Adrenal gland (tissue), 12 donors: ENCODE measurements around the gene PCSK6. TPM values are rescaled to one million over a fixed set of nuclear protein-coding genes. Genes with fewer than 3 reads are reported as not detected.

ENCODE experiments used
- DNase-seq, 7 donors: peaks; one replicate each; pipeline ENCODE4 v3.0.0-alpha.2; 2019 to 2020
- H3K27ac ChIP-seq, 5 donors: fragments of 200-600 bp; sonication (generic) in 4 of 5; 1 replicate in 3 of 5; 2 replicates in 2 of 5; pipeline versions ENCODE4 v1.5.1 to v1.8.0; 2016 to 2020; ENCODE audit warnings: mild to moderate bottlenecking in 1 of 5
- H3K27me3 ChIP-seq: fragments of 200-600 bp; 2 replicates; pipeline ENCODE4 v1.8.0; 2021
- H3K36me3 ChIP-seq, 2 donors: fragments of 200-600 bp; replicated peaks in 1 of 2; 1 replicate in 1 of 2; 2 replicates in 1 of 2; pipeline versions ENCODE4 v1.5.1 to v1.8.0; 2018 to 2022
- H3K4me1 ChIP-seq, 2 donors: fragments of 200-600 bp; replicated peaks in 1 of 2; 1 replicate in 1 of 2; 2 replicates in 1 of 2; pipeline versions ENCODE4 v1.5.1 to v1.8.0; 2018 to 2021
- H3K4me3 ChIP-seq, 4 donors: fragments of 200-600 bp; sonication (generic) in 3 of 4; one replicate each; pipeline ENCODE4 v1.5.1; 2016 to 2018
- H3K9me3 ChIP-seq, 3 donors: fragments of 200-600 bp; sonication (generic) in 1 of 3; replicated peaks in 1 of 3; 1 replicate in 2 of 3; 2 replicates in 1 of 3; pipeline versions ENCODE4 v1.5.1 to v1.8.0; 2016 to 2021
- CTCF ChIP-seq, 6 experiments: fragments of 450-650 bp in 4 of 6; fragments of 200-600 bp in 2 of 6; sonication (generic) in 1 of 6; IDR thresholded peaks; 1 replicate in 5 of 6; 2 replicates in 1 of 6; pipeline versions ENCODE4 v1.5.1 to v1.8.0; 2016 to 2021; ENCODE audit warnings: antibody characterized with exemption in 6 of 6, mild to moderate bottlenecking in 2 of 6, moderate library complexity in 1 of 6
- POLR2A ChIP-seq, 2 donors: fragments of 450-650 bp; IDR thresholded peaks; one replicate each; pipeline ENCODE4 v1.6.1; 2017; ENCODE audit warnings: antibody characterized with exemption in 2 of 2, mild to moderate bottlenecking in 2 of 2, moderate library complexity in 1 of 2
- WGBS, 4 donors: extraction: QIAGEN DNeasy Blood & Tissue Kit in 2 of 4; methylation state at CpG; one replicate each; pipeline versions ENCODE4 v1.1.5 to v1.1.7; 2013 to 2017; 5-methylcytosine and 5-hydroxymethylcytosine counted together
- intact Hi-C, 2 donors: fragments of 100-400 bp; cut with DNase I; formaldehyde crosslinking; loops; one replicate each; pipeline versions ENCODE4 v1.14.1 to v1.15.0; 2022 to 2023
- polyA plus RNA-seq, 3 donors: library from polyadenylated mRNA; stranded (reverse); fragments of 200-250 nt in 2 of 3; fragments of 350-450 nt in 1 of 3; fragmentation: Illumina TruSeq in 1 of 3; extraction: RNeasy Lipid Tissue Mini Kit (QIAGEN cat#74804) in 1 of 3; gene quantifications; one replicate each; pipeline ENCODE4 v1.2.3, GENCODE V29; 2013 to 2014
- total RNA-seq, 9 donors: library from RNA; depleted of rRNA in 4 of 9; stranded (reverse); fragments of >200 nt in 4 of 9; fragments of 120-200 nt in 1 of 9; fragmentation: NEBNext Ultra II Directional in 1 of 9; extraction: Animal tissue kit (Norgen Biotek cat#: 25700) in 1 of 9; gene quantifications; one replicate each; pipeline versions ENCODE4 v1.1.0 to v1.2.4, GENCODE V29; 2013 to 2023
- donor health status: healthy with polysubstance abuse.
- donor health status: Bipolar disorder and iron deficiency.
- donor health status: DM: yes; HTN: yes; CAD: no.
- donor health status: DM: no; HTN: no; CAD: no.
- donor health status: DM: no; HTN: no; CAD: no.
- donor health status: DM: yes; HTN: yes; CAD: no.

Gene PCSK6
- total and polyA plus RNA-seq, 12 donors = 0.88 to 53.0 (median 5.6) TPM

- H3K27ac ChIP-seq = no peak overlapping the region
- no peaks in the 10 kb centered on the region for H3K27me3 ChIP-seq
- no peak for DNase-seq
- H3K4me3 ChIP-seq = no peak overlapping the region
- H3K4me1 ChIP-seq = no peaks in the 10 kb centered on the region
- no peaks in the 10 kb centered on the region for H3K36me3 ChIP-seq
- TF ChIP-seq CTCF (IDR thresholded peaks at IDR 0.05) (no peak), POLR2A (IDR thresholded peaks at IDR 0.05) (no peak)
- intact Hi-C loops = no loop called here
- H3K9me3 ChIP-seq = no peaks in the 10 kb centered on the region
- WGBS, 4 donors = 84 to 96% (median 93%) methylated on average over 22 to 23 of the region's 23 CpGs
Measured at GRCh38 chr15:101407966-101408775, 81.3 kb downstream of the PCSK6 start.

- DNase-seq = no peak
- Histone ChIP-seq H3K4me1 (no peaks in the 10 kb centered on the region), H3K27ac (no peak overlapping the region), H3K9me3 (no peaks in the 10 kb centered on the region), H3K27me3 (no peaks in the 10 kb centered on the region), H3K4me3 (no peak overlapping the region), H3K36me3 (no peaks in the 10 kb centered on the region)
- TF ChIP-seq CTCF (IDR thresholded peaks at IDR 0.05) (no peak), POLR2A (IDR thresholded peaks at IDR 0.05) (no peak)
- WGBS, 4 donors = 83 to 98% (median 87%) methylated on average over 5 of the region's 5 CpGs
- intact Hi-C loops = no loop called here
Measured at GRCh38 chr15:101407439-101407838, 82.1 kb downstream of the PCSK6 start.

GRCh38 chr15:101406526-101407195, 82.8 kb downstream of the PCSK6 start:
- Histone ChIP-seq H3K27ac (no peak overlapping the region), H3K4me1 (no peaks in the 10 kb centered on the region), H3K36me3 (no peaks in the 10 kb centered on the region), H3K27me3 (no peaks in the 10 kb centered on the region), H3K4me3 (no peak overlapping the region), H3K9me3 (no peaks in the 10 kb centered on the region)
- intact Hi-C loops = no loop called here
- TF ChIP-seq POLR2A (IDR thresholded peaks at IDR 0.05) = no peak
- no peak for TF ChIP-seq CTCF (IDR thresholded peaks at IDR 0.05)
- WGBS, 4 donors = 84 to 88% (median 87%) methylated on average over 17 to 20 of the region's 20 CpGs
- peak in 1 of 7 donors; percentile 30 for DNase-seq

- no peaks in the 10 kb centered on the region for H3K9me3 ChIP-seq
- WGBS, 4 donors = 77 to 90% (median 84%) methylated on average over 12 of the region's 12 CpGs
- H3K27me3 ChIP-seq = no peaks in the 10 kb centered on the region
- DNase-seq = peak in 1 of 7 donors; percentile 44
- H3K27ac ChIP-seq = no peak overlapping the region
- H3K4me1 ChIP-seq = no peaks in the 10 kb centered on the region
- H3K4me3 ChIP-seq = no peak overlapping the region
- no peak for TF ChIP-seq CTCF (IDR thresholded peaks at IDR 0.05)
- TF ChIP-seq POLR2A (IDR thresholded peaks at IDR 0.05) = no peak
- intact Hi-C loops = no loop called here
- H3K36me3 ChIP-seq = no peaks in the 10 kb centered on the region
Measured at GRCh38 chr15:101406036-101406435, 83.5 kb downstream of the PCSK6 start.
